HG03457 (cell line): ENCODE data around the gene FAAP20.
A peak's percentile ranks its signal among the peaks of the same experiment; 100 is the strongest.

Experiments
- ATAC-seq: cut with Tn5 transposase; IDR thresholded peaks from one replicate; pipeline ENCODE4 v1.9.1; 2021; ENCODE audit warnings: moderate number of reproducible peaks; ENCODE audit not compliant: unreplicated experiment

Gene FAAP20

GRCh38 chr1:2230781-2231531, 36.4 kb upstream of the FAAP20 start:
- ATAC-seq: no peak

- no peak for ATAC-seq
Measured at GRCh38 chr1:2229911-2230731, 35.5 kb upstream of the FAAP20 start.

DNA sequence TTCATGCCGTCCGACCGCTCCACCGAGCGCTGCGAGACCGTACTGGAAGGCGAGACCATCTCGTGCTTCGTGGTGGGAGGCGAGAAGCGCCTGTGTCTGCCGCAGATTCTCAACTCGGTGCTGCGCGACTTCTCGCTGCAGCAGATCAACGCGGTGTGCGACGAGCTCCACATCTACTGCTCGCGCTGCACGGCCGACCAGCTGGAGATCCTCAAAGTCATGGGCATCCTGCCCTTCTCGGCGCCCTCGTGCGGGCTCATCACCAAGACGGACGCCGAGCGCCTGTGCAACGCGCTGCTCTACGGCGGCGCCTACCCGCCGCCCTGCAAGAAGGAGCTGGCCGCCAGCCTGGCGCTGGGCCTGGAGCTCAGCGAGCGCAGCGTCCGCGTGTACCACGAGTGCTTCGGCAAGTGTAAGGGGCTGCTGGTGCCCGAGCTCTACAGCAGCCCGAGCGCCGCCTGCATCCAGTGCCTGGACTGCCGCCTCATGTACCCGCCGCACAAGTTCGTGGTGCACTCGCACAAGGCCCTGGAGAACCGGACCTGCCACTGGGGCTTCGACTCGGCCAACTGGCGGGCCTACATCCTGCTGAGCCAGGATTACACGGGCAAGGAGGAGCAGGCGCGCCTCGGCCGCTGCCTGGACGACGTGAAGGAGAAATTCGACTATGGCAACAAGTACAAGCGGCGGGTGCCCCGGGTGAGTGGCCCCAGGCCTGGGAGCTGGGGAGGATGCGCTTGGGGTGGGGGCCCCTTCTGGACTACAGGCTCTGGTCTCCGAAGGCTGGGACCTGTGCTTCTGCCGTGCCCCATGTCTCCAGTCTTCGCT, 34.7 kb upstream of the FAAP20 start:
- ATAC-seq: no peak

DNA sequence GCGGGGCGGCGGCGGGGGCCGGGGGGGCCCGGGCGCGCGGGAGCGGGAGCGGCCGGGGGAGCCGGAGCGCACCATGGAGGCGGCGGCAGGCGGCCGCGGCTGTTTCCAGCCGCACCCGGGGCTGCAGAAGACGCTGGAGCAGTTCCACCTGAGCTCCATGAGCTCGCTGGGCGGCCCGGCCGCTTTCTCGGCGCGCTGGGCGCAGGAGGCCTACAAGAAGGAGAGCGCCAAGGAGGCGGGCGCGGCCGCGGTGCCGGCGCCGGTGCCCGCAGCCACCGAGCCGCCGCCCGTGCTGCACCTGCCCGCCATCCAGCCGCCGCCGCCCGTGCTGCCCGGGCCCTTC, 34.1 kb upstream of the FAAP20 start:
- ATAC-seq: no peak

DNA sequence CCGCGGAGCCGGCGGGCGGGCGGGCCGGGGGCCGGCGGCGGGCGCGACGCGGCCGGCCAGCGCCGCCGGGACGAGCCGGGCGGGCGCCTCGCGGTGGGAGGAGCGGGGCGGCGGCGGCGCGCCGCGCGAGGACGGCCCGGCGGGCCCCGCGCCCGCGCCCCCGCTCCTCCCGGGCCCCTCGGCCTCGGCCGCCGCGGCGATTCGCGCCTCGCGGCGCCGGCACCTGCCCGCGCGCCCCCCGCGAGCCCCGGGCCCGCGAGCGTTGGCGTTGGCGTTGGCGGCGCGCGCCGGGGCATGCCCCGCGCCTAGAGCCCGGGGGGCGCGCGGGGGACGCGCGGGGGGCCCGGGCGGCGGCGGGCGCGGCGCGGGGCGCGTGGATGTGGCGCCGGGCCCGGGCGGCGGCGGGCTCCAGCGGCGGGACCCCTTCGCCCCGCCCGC, 33.6 kb upstream of the FAAP20 start, which contains the start of gene SKI:
TSS of gene SKI (plus strand) at position 163 of the 438 bp plus-strand sequence. CDS start 448 bp downstream, outside the sequence.
- ATAC-seq: no peak

DNA sequence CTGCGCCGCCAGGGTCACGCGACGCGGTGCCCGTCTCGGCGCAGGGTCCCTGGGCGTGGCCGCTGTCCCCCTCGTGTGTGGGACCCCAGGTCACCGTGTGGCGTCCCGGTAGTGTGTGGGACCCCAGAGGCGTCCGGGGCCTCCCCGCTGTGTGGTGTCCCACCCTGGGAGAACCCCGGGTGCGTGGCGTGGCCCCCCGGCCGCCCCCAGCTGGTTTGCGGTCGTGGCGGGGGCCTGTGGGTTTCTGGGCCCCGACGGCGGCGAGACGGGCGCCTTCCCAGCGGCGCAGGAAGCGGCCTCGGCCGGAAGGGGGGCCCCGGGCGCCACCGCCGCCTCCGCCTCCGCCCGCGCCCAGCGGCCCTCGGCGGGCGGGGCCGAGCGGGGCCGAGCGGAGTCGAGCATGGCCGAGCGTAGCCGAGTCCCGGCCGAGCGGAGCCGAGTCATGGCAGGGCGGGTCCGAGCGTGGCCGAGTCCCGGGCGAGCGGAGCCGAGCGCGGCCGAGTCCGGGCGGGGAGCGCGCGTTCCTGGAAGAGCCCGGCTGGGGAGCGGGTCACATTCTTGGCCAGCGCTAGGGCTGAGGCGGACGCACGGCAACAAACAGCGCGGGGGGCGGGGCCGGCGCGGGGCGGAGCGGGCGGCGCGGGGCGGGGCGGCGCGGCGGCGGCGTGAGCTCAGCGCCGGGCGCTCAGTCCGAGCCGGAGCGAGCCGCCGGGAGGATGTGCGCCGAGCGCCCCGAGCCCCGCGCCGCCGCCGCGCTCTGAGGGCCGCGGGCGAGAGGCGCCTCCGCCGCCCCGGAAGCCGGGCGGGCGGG, 33.0 kb upstream of the FAAP20 start:
- peak; percentile 74 for ATAC-seq

GRCh38 chr1:2226525-2227345, 32.2 kb upstream of the FAAP20 start:
- no peak for ATAC-seq

DNA sequence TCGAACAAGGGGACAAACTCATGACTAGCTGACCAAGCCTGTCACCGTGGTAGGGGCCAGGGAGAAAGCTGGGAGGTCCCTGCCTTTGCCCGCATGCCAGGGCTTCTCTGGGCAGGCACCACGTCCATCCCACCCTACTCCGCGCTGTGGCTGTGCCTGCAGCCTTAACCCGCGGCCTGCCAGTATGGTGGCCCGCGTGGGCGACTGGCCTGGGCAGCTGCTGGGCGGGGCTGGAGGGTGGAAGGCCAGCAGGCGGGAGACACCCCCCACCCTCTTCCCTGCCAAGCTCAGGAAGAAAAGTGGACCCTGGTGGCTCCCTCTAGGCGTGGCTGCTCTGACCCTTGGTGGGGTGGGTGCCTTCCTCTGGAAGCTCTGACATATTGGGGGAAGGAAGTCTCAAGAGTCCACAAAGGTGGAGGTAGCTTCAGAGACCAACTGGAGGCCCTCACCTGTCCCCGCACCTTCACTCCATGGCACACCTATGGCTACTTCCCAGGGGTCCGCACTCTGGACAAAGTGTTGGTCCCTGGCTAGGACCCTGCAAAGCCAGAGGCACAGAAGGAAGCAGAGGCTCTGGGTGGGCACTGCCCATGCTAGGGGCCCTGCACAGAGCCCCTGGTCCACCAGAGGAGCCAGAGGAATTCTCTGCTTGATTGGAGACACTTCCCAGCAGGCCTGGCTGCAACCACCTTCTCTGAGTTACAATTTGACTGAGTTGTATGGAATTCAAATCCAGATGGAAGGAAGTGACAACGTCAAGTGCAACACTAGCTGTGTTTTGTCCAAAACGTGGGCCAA, 30.3 kb upstream of the FAAP20 start:
- no peak for ATAC-seq

GRCh38 chr1:2224170-2224584, 29.6 kb upstream of the FAAP20 start:
- no peak for ATAC-seq

DNA sequence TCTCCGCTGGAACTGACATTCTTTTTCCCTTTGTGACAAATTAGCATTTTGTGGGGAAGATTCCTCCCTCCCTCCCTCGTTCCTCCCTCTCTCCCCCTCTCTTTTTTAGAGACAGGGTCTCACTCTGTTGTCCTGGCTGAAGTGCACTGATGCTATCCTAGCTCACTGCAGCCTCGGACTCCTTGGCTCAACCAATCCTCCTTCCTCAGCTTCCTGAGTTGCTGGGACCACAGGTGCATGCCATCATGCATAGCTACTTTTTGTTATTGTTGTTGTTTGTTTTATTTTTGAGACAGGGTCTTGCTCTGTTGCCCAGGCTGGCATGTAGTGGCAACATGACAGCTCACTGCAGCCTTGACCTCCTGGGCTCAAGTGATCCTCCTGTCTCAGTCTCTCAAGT, 26.7 kb upstream of the FAAP20 start:
- ATAC-seq: no peak

DNA sequence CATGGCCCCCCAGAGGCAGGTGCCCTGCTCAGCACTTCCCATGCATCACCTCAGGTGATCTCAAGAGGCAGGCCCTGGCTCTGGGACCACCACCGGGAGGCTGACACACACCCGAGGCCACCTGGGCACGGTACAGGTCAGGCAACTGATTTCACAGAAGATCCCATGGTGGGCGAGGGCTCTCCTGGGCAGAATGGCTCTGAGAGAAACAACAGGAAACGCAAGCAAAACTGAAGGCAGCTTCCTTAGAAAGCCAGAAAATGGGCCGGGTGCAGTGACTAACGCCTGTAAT, 22.1 kb upstream of the FAAP20 start:
- ATAC-seq: no peak

DNA sequence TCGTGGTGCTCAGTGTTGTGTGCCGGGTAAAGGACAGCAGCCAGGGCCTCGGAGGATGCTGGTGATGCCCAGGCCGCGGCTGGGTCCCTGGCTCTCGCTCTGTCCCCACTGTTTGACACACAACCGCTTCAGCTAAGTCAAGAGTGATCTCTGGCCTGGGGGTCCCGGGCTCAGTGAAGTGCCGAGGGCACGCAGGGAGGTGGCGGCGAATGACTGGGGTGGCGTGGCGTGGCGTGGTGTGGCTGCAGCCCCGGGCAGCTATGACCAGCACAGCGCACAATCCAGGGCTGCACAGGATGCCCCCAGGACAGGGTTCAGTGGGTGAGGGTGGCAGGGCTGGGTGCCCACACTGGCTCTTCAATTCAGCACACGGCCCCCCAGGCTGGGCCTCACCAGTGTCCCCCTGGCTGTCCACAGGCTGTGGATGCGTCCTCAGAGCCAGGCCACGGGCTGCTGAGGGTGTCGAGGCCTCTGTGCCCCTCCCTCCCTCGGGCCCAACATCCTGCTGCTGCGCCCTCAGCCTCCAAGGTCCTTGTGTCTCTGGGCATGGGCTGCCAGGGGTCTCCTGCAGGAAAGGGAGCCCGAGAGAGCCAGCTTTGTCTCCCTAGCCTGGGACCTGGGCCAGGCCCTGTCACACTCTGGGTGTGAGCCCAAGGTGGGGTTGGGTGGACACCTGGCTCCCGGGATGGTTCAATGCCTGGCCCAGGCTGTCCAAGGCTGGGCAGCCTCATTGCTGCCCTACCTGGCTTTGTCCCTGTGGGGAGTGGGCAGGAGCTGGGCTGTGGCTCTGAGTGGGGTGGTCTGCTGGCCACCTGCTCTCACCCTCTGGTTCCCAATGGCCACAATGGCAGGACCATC, 21.6 kb upstream of the FAAP20 start:
- ATAC-seq: no peak

- no peak for ATAC-seq
Measured at GRCh38 chr1:2215329-2215728, 20.8 kb upstream of the FAAP20 start.

DNA sequence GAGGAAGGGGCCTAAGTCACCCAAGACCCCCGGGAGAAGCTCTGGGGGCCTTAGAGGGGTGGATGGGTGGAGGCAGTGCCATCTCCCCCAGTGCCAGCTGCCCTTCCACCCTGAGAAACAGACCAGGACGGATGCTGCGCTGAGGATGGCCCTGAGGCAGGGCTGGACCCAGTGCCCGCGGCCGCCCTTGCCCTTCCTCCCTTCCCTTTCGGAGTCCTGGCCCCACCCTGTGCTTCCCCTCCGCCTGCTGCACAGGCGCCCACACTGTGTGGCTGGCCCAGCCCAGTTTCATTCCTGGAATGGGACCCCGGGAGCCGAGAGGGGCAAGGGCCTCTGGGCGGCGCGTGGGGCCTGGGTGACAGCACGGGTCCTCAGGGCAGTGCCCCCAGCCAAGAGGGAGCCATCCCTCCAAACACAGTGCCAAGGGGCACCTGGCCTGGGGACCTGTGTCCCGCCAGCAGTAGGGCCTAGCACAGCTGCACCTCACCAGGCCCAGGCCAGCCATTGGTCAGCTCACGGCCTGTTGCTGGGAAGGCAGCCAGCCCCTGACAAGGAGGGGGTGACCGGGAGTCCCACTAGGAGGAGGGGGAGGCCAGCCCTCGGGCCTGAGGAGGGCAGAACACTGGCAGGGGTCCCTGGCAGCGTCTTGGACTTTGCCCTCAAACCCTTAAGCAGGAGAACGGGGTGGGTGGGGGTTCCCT, 20.1 kb upstream of the FAAP20 start:
- no peak for ATAC-seq

GRCh38 chr1:2213576-2214505, 19.3 kb upstream of the FAAP20 start:
- no peak for ATAC-seq
